ENCODE measurements around the gene SYTL5.

DNA sequence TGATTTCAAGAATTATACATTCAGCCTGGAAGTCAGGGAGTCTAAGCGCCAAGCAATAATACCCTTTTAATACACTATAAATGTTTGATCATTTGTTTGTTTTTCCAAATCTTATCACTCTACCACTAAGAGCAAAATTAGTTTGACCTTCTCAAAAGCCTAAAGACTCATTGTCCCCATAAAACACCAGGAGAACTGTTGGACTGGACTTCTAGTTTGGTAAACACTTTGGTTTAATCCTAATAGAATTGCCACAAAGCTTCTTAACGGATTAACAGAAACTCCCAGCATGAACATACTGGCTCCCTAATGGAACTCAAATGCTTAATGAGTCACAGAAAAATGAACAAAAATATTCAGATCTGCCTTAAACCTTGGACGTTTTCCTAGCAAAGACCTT, 34.9 kb downstream of the SYTL5 start:
- TF ChIP-seq GATA2 (IDR thresholded peaks at IDR 0.05; ENCODE audit: low read depth, low read length) (no peak), GATA3 (IDR thresholded peaks at IDR 0.05; ENCODE audit: low read depth, low read length) (no peak)

Data from SH-SY5Y (cell line).